ENCODE measurements around the gene FAM171A1.
A peak's percentile ranks its signal among the peaks of the same experiment; 100 is the strongest.
"Not testable (repeated sequence)": the region's sequence is repeated elsewhere in the genome, so short reads cannot be mapped to it uniquely, and the experiment has no call there.

The FAM171A1 gene

GRCh38 chr10:15202301-15202621, 168.8 kb downstream of the FAM171A1 start:
- not testable (repeated sequence) for DNase-seq

GRCh38 chr10:15201589-15202300, 169.3 kb downstream of the FAM171A1 start:
- no peak for DNase-seq

- no peak for DNase-seq
Measured at GRCh38 chr10:15200626-15201025, 170.5 kb downstream of the FAM171A1 start.

GRCh38 chr10:15197911-15198310, 173.2 kb downstream of the FAM171A1 start:
- no peak for DNase-seq

GRCh38 chr10:15197276-15197675, 173.8 kb downstream of the FAM171A1 start:
- no peak for DNase-seq

- DNase-seq, result no peak
Measured at GRCh38 chr10:15196021-15196834, 174.9 kb downstream of the FAM171A1 start.

GRCh38 chr10:15189133-15189885, 181.8 kb downstream of the FAM171A1 start:
- no peak for DNase-seq

GRCh38 chr10:15188603-15189002, 182.5 kb downstream of the FAM171A1 start:
- DNase-seq, result no peak

GRCh38 chr10:15183689-15184481, 187.2 kb downstream of the FAM171A1 start:
- DNase-seq, result no peak

GRCh38 chr10:15182540-15183207, 188.4 kb downstream of the FAM171A1 start:
- DNase-seq, result no peak

- DNase-seq, result no peak
Measured at GRCh38 chr10:15181576-15182156, 189.4 kb downstream of the FAM171A1 start.

GRCh38 chr10:15180736-15181135, 190.4 kb downstream of the FAM171A1 start:
- no peak for DNase-seq

- no peak for DNase-seq
Measured at GRCh38 chr10:15176269-15176668, 194.8 kb downstream of the FAM171A1 start.

- no peak for DNase-seq
Measured at GRCh38 chr10:15175587-15175986, 195.5 kb downstream of the FAM171A1 start.

- no peak for DNase-seq
Measured at GRCh38 chr10:15172306-15172840, 198.7 kb downstream of the FAM171A1 start.

GRCh38 chr10:15169555-15170401, 201.3 kb downstream of the FAM171A1 start:
- DNase-seq, result peak; percentile 32 to 81 (median 49)

- peak; percentile 93 to 98 (median 96) for DNase-seq
Measured at GRCh38 chr10:15168786-15169554, 202.1 kb downstream of the FAM171A1 start.

GRCh38 chr10:15168291-15168785, 202.8 kb downstream of the FAM171A1 start, which contains the start of gene NMT2:
NMT2 (minus strand) TSS chr10:15168693; CDS start chr10:15168612, 81 bp downstream.
- DNase-seq, result no peak
